NCI-H2081 treated with DMSO at 0.1 percent for 48 hours (cell line): ENCODE results near the gene IREB2.

ENCODE experiments used
- DNase-seq: peaks from one replicate; lab custom pipeline; 2025; lab: John Stamatoyannopoulos, UW

IREB2 gene

DNA sequence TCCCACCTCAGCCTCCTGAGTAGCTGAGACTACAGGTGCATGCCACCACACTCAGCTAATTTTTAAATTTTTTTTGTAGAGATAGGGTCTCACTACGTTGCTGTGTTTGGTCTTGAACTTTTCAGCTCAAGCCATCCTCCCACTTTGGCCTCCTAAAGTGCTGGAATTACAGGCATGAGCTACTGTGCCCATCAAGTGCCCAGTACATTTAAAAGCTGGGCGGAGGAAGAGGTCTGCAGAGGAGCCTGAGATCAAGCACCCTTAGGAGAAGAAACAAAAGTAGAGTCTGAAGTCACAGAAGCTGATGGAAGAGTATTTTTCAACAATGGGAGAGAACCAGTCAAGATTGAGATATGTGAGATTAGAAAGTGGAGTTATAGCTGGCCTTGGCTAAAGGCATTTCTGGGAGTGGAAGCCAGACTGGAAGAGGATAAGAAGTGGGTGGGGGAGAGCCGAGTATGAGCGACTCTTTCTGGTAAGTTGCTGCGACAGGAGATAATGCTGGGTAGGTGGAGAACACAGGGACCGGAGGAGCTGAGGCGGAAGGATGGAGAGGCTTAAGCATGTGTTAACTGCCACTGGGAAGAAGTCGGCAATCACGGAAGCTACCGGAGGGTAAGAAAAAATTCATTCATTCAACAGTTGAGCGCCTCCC lies 782 bp upstream of the IREB2 start:
- no peak for DNase-seq

DNA sequence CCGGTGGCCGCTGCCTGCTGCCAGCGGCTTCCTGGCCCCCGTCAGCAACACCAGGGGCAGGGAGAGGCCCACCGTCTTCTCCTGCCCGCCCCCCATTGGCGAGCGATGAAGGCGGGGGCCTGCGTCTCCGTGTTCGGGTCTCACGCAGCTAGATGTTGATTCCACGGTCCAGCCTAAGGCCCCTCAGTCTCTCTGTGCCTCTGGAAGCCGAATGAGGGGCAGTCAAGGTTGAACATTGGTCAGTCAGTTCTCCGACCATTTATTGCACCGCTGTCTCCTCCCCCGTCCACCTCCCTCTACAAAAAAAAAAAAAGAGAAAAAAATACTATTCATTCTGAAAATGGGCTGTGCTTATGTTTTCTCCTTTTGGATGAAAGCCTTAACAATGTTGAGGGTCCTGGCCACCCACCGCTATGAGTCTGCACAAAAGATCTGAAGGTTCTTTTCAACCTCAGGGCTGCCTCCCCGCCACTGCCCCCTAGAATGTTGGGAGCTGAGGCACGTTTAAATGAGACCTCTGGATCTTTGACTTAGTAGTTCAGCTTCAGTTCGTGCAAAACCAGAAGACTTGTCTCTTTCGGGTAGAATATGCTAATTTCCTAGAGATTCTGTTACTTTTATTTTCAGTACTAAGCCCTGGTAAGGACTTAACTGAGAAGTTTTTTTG lies 736 bp downstream of the IREB2 start:
- DNase-seq, result no peak

DNA sequence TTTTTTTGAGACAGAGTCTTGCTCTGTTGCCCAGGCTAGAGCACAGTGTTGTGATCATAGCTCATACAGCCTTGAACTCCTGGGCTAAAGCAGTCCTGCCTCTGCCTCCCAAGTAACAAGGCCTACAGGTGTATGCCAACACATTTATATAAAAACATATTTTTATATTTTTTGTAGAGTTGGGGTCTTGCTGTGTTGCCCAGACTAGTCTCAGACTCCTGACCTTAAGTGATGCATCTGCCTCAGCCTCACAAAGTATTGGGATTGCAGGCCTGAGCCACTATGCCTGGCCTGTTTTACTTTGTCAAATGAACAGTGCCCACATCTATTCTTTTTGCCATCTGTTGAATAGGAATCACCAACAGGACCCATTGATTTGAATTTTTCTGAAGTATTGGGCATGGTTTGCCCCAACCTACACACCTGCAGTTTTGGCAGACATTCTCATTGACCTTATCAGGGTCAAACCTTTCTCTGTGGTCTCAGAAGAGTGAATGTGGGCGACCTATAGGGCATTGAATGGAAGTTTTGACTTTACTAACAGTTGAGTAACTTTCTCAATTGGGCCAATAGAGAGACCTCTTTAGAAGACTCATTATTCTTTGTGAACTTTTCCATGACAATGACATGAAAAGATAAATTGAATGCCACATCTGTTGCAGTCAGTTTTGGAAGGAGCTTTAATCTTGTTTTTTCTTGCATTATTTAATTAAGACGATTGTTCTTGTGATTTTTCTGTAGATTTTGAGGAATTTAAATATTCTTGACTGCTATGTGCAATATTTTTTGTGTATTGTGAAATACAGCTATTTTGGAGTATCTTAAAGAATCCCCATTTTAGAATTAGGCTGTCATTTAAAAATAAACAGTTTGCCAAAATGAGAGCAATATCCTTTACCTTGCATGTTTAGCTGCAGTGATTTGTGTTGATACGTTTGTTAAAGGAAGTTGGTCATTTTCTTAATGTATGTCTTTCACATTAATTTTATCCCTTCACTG lies 2.7 kb downstream of the IREB2 start:
- DNase-seq, result no peak

DNA sequence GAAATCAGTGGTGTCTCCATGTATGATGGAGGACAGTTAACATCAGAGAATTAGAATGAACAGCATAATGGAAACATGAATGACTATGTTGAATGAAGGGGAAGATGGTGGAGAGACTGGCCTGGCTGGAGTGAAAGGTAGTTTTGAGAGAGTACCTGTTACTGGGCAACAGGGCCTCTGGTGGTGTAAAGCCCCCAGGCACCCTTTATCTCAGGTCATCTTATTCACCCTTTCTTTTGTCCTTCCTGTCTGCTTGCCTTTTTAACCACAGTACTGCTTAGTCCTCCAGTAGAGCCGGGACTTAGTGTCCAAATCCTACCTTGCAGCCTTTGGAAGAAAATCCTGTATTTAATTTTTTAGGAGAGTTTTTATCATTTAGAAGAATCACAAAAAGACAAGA lies 6.2 kb downstream of the IREB2 start:
- DNase-seq, result no peak

DNA sequence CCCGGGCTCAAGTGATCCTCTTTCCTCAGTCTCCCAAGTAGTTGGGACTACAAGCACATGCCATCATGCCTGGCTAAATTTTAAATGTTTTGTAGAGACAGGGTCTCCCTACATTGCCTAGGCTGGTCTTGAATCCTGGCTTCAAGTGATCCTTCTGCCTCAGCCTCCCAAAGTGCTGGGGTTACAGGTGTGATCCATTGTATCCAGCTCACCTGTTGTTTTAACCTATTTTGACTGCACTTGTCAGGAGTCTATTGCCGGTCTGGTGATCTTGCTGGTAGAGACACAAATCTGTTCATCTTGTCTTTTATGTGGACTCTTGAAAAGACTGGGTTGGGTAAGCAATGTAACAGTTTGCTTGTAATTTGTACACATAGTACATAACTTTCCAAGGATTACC lies 7.9 kb downstream of the IREB2 start:
- DNase-seq, result no peak

DNA sequence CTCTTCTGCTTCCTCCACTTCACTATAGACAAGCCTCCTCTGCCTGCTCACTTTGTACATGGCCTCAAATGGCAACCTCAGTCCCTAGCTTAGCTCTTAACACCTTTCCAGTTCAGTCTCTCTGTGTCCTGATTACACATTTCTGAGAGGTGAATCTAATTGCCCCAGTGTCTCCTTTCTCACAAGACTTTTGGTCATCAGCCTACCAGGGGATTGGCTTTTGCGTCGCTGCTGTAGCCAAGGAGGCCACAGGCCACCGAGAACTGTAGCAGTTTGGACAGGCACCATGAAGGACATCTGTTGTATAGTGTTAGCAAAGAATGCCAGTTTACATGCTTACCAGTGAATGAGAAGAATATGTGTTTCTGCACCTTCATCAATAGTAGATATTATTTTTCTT lies 8.5 kb downstream of the IREB2 start:
- no peak for DNase-seq

DNA sequence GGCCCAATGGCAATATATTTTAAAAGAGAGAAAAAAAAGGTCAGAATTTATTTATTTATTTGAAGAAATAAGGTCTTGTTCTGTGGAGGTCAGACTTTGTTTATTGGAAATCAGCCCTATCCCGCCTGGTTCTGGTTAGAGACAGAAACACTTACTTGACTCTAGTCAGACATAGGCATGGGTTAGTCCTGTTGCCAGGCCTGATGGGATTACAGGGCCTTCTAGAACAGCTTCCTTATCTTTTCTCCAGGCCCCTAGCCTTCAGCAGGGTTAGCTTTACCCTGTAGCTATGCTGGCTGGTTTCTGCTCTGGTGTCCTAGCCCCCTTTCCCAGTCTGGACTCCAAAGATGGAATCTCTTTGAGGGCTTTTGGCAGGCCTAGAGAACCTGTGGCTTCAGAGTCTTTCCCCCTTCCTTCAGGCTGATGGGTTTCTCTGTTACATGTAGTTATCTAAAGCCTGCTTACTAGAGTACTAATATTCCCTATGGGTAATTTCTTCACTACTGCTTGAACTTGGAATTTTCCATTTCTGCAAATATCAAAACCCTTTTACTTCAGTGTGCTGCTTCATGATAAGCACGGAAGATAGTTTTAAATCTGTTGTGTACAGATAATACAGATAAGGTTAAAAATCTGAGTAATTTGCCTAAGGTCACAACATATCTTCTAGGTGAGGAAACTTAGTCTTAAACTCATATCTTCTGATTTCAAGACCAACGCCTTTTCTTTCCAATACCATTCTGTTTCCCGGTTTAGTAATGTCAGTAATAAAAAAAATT lies 10.6 kb downstream of the IREB2 start:
- DNase-seq, result no peak

DNA sequence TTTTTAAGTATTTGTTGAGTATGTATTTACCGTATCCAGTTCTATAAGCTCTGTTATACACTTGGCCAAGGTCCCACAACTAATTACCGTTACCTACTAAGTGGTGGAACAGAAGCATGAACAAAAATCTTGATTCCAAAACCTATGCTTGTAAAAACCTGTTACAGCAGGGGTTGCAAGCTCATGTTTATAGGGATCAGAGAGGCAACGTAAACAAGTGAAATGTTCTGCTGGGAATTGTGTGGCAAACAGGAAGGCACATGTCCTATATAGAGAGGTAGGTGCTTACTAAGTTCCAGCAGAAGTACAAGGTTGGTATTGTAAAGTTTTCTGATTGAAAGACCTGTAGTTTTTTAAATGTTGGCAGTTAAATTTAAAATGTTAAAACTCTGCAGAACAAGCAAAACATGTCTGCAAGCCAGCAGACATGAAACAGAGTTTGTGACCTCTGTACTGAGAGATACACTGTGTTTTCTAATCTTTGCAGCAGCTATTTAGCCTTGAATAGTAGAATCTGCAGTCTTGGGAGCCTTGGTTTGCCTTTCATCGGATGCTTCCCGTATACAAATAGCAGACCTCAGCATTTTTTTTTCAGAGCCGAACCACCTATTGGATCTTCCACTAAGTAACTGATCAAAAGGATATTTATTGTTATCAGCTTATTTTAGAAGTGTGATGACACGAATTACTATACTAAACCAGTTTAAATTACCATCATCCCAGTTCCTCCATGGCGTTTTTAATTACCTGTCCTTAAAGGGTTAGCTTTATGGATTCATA lies 11.4 kb downstream of the IREB2 start:
- no peak for DNase-seq

DNA sequence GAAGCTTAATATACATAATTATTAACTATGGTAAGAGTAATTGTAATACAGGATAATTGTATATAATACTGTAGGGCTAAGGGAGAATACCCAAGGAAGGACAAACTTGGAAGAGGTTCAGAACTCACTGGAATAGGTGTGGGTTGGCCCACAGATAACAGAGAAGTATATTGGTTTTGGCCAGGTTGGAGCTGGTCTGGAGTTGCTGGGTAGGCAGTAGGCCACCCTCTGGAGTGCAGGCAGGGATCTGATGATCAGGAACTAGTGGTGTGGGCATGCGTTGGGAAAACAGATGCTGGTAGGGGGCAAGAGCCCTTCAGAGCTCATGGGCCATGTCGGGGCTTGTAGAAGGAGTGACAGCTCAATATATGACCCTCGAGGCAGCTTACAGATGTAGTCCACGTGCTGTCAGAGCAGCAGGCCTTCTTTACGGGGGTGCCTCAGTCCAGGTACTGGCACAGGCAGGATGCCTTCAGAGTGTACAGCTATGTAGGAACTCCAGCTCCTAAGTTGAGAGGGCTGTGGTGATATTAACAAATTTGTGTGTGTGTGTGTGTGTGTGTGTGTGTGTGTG lies 12.4 kb downstream of the IREB2 start:
- no peak for DNase-seq

DNA sequence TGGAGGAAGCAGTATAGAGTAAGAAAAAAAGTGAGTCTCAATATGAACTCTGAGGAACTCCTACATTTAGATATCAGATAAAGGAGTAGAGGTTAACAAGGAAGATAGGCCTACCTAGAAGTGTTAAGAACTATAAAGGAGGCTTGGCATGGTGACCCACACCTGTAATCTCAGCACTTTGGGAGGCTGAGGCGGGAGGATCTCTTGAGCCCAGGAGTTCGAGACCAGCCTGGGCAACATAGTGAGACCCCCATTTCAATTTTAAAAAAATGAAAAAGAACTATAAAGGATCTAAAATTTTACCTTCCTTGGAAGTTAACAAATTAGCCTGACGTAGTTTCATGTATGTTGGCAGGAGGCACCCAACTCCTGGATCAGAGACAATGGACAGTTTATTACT lies 14.5 kb downstream of the IREB2 start:
- no peak for DNase-seq

DNA sequence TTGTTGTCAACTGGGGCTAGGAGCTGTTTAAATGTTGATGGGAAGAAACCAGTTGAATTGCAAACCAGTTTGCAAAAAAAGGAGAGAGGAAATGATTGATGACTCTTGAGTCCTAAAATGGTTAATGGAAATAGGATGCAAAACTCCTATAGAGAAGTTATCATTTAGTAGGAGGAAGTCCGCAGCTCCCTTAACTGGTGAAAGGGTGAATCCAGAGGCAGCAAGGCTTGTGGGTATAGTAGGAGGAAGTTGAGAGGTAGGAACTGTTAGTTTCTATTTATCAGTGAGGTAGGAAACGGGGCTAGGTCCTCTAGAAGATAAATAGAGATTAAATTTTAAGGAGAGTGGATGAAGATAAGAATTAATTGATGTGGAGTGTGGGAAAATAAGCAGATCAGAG lies 15.4 kb downstream of the IREB2 start:
- no peak for DNase-seq

DNA sequence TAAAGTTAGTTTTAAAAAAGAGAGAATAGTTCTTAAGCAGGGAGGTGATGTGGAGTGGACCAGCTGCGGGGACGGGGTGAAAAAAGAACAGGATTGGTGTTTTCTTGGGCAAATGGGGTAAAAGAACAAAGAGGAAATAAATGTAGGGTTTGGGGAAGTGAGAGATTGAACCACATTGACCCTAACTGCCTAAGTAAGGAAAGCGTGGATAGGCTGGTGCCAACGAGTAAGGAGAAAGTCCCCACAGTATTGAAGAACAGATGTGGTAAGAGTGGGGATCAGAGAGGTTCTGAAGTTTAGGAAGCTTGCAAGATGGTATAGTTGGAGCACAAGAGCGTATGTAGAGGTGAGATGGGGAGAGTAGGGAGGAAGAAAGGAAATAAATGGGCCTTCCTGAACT lies 17.0 kb downstream of the IREB2 start:
- no peak for DNase-seq

DNA sequence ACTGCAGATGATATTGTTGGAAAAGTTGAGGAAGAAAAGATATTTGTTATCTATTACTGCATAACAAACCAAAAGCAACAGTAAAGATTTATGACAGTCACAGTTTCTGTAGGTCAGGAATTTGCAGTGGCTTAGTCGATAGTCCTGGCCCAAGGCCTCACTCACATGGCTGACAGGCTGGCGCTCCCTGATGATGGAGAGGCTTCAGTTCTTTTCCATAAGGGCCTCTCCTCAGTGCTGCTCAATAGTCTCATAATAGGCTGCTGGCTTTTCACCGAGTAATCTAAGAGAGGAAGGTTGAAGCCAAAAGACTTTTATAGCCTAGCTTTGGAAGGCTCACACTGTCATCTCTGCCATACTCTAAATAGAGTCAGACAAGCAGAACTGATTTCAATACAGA lies 17.7 kb downstream of the IREB2 start:
- no peak for DNase-seq

DNA sequence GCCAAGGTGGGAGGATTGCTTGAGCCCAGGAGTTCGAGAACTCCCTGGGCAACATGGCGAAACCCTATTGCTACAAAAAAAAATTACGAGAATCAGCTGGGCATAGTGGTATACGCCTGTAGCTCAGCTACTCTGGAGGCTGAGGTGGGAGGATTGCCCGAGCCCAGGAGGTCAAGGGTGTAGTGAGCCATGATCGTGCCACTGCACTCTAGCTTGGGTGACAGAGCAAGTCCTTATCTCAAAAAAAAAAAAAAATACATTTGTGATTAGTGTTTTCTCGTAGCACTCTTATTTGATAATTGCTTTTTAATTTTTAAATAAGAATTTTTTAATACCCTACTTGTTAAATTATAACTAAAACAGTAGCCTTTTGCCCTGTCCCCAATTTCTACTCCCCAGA lies 18.4 kb downstream of the IREB2 start:
- DNase-seq, result no peak

DNA sequence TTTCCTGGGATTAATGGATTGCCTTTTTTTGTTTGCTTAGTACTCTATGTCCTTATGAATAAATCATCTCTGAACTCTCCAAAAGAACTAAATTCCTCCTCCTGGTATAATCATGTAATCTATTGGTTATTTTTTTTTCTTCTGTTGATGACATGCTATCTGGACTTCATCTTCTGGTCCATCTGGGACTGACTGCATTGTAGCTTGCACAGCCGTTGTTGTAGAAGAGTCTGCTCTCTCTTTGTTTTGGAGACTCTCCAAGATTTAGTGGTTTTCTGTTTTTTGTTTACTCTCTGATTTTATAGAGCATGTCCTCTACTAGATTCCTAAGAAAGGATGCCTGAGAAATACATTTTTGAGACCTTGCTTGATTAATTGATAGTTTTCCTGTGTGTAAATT lies 19.1 kb downstream of the IREB2 start:
- no peak for DNase-seq

DNA sequence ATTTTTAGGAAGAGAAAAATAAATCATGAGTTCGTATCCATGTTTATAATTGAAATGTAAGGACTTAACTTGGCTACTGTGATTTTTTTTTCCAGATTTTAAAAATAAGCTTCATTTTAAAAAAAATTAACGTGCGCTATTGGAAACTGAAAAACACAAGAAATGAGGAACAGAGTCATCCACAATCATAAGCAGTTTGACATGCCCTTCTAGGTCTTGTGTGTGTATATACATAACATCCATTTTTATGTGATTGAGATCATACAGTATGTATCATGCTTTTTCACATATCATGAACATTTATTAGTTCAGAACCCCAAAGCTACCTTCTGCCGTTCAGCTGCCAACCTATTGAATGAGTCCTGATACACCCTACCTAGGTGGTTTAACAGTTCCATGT lies 22.7 kb downstream of the IREB2 start:
- no peak for DNase-seq

DNA sequence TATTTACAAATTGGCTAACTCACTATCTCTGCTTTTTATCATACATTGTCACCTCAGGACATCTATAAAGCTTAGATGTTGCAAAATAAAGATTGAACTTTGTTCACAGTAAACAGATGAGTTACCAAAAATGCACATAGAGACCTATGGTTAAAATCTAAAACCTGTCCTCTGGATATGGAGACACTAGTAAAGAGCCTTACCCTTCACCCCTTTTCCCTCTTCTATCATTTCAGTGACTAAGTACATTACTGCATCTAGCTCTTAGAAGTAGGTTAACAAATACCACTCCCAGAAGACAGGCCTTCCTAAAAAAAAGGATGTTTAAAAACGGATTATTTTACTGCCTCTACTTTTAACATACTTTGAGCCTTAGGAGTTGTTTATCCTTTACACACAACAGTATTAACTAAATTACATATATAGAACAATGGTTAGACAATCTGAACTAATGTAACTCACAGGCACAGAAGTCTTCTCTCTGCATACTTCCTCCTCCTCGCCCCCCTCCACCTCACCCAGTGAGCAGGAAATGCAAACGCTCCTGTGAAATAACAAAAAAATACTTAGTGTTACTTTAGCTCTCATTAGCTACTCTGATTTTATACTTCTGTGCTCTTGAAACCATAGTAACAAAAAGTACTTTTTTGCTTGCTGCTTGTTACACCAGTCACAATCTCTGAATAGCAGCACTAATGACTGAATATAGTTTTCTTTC lies 23.3 kb downstream of the IREB2 start:
- DNase-seq, result no peak

DNA sequence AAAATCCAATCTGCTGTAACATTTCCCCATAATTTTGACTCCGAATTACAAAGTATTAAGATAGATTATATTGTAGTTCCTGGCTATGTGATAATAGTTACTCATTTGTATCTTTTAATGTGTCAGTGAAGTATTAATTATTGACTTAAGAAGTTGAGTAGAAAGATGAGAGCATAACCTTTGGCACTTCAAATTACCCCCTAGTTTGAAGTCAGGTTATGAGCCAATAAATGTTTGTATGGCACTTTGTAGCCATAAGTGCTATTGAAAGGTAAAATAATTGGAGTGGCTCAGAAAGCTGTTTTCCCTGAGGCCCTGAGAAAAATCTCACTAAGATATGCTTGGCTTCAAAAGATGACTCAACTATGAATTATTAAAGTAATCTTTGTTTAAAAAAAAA lies 31.0 kb downstream of the IREB2 start:
- DNase-seq, result no peak

DNA sequence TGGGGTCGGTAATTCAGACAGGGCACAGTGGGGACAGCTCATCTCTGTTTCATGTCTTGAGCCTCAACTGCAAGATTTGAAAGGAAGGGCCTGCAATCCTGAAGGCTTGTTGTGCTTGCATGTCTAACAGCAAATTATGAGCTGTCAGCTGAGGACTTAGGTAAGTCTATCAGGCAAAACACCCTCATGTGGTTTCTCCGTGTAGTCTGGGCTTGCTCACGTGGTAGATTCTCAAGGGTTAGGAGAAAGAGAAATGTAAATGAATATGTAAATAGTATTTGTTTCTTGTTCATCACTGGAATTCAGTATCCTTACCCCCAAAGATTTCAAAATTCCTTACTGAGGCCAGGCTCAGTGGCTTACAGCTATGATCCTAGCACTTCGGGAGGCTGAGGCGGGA lies 39.3 kb downstream of the IREB2 start:
- DNase-seq, result no peak

DNA sequence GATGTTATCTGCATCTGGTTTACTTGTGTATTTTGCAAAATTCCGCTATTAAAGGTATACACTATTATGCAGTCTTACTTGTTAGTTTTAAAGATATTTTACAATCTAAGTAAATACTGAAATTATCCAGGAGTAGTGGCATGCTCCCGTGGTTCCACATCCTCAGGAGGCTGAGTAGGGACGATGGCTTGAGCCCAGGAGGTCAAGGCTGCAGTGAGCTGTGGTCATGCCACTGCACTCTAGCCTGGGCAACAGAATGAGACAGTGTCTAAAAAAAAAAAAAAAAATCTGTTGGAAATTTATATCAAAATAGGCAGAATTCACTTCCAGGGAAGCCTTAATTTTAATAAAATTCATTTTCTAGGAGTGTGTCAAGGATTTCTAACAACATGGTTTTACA lies 41.6 kb downstream of the IREB2 start:
- DNase-seq, result no peak
